Neural cell (in vitro differentiated cells): Measurements from ENCODE around the gene RWDD3. TPM values are rescaled to one million over a fixed set of nuclear protein-coding genes. Genes with fewer than 3 reads are reported as not detected.

Source experiments
- H2AFZ ChIP-seq: fragments of 200-600, 300-800 bp; sonication (generic), shearing (Covaris generic); 2 replicates; pipeline ENCODE4 v1.6.0; 2014; ENCODE audit warnings: low read depth, mild to moderate bottlenecking, antibody characterized with exemption, low read length, moderate library complexity
- H3F3A ChIP-seq: fragments of 200-600 bp; shearing (Covaris generic); 2 replicates; pipeline ENCODE4 v1.6.1; 2016; ENCODE audit warnings: mild to moderate bottlenecking, moderate library complexity, mixed read lengths, antibody characterized with exemption, low read length; ENCODE audit not compliant: insufficient read depth, poor library complexity, severe bottlenecking
- H3K27ac ChIP-seq: fragments of 200-600, 300-800 bp; sonication (generic), shearing (Covaris generic); 2 replicates; pipeline ENCODE4 v1.5.1; 2014; ENCODE audit warnings: mild to moderate bottlenecking, low read length, moderate library complexity
- H3K27me3 ChIP-seq: fragments of 300-800, 200-600 bp; sonication (generic), shearing (Covaris generic); 2 replicates; pipeline ENCODE4 v1.6.0; 2014; ENCODE audit warnings: mild to moderate bottlenecking, low read depth, low read length, moderate library complexity; ENCODE audit not compliant: insufficient read depth
- H3K36me3 ChIP-seq: fragments of 300-800, 200-600 bp; sonication (generic), shearing (Covaris generic); 2 replicates; pipeline ENCODE4 v1.5.1; 2014; ENCODE audit warnings: mild to moderate bottlenecking, antibody characterized with exemption, low read length, moderate library complexity; ENCODE audit not compliant: insufficient read depth
- H3K4me2 ChIP-seq: fragments of 300-800, 200-600 bp; sonication (generic), shearing (Covaris generic); 2 replicates; pipeline ENCODE4 v1.6.0; 2014; ENCODE audit warnings: mild to moderate bottlenecking, low read length
- H3K4me3 ChIP-seq: fragments of 300-800, 200-600 bp; sonication (generic), shearing (Covaris generic); 2 replicates; pipeline ENCODE4 v1.5.1; 2014; ENCODE audit warnings: mild to moderate bottlenecking, low read length, moderate library complexity
- H3K79me2 ChIP-seq: fragments of 200-600 bp; shearing (Covaris generic); replicated peaks from 2 replicates; pipeline ENCODE4 v1.6.0; 2014; ENCODE audit warnings: mild to moderate bottlenecking, low read length, moderate library complexity; ENCODE audit not compliant: insufficient read depth
- H3K9ac ChIP-seq: fragments of 300-800, 200-600 bp; sonication (generic), shearing (Covaris generic); 2 replicates; pipeline ENCODE4 v1.6.1; 2016; ENCODE audit warnings: mild to moderate bottlenecking, low read length, mixed read lengths
- H3K9me2 ChIP-seq: fragments of 200-600 bp; shearing (Covaris generic); 2 replicates; pipeline ENCODE4 v1.6.1; 2016; ENCODE audit warnings: mild to moderate bottlenecking, low read length, mixed read lengths; ENCODE audit not compliant: insufficient read depth
- H3K9me3 ChIP-seq: fragments of 200-600, 300-800 bp; sonication (generic), shearing (Covaris generic); 2 replicates; pipeline ENCODE4 v1.6.1; 2016; ENCODE audit warnings: mild to moderate bottlenecking, mixed run types, low read length, moderate library complexity, mixed read lengths
- H4K20me1 ChIP-seq: fragments of 200-600 bp; shearing (Covaris generic); 2 replicates; pipeline ENCODE4 v1.6.1; 2016; ENCODE audit warnings: mild to moderate bottlenecking, mixed run types; ENCODE audit not compliant: insufficient read depth
- CTCF ChIP-seq: fragments of 450-650 bp; IDR thresholded peaks from 2 replicates; pipeline ENCODE4 v1.5.1; 2014; ENCODE audit warnings: antibody characterized with exemption, mild to moderate bottlenecking, moderate library complexity; ENCODE audit not compliant: poor library complexity, severe bottlenecking
- EP300 ChIP-seq: fragments of 450-650 bp; conservative IDR thresholded peaks from 2 replicates; pipeline ENCODE4 v1.6.1; 2014; ENCODE audit warnings: antibody characterized with exemption, mild to moderate bottlenecking, moderate library complexity; ENCODE audit not compliant: poor library complexity, severe bottlenecking
- EZH2 ChIP-seq: fragments of 200-600, 300-800 bp; shearing (Covaris generic), sonication (generic); IDR thresholded peaks from 2 replicates; pipeline ENCODE4 v1.6.1; 2014; ENCODE audit warnings: antibody characterized with exemption, low read length, borderline replicate concordance, mild to moderate bottlenecking; ENCODE audit not compliant: insufficient read depth, poor library complexity, severe bottlenecking
- MXI1 ChIP-seq: fragments of 450-650 bp; conservative IDR thresholded peaks from 2 replicates; pipeline ENCODE4 v1.6.1; 2014; ENCODE audit warnings: antibody characterized with exemption, mild to moderate bottlenecking; ENCODE audit not compliant: poor library complexity, severe bottlenecking
- POLR2AphosphoS5 ChIP-seq: IDR thresholded peaks from 2 replicates; pipeline ENCODE4 v1.6.1; 2012
- RAD21 ChIP-seq: fragments of 450-650 bp; conservative IDR thresholded peaks from 2 replicates; pipeline ENCODE4 v1.6.1; 2014; ENCODE audit warnings: antibody characterized with exemption, mild to moderate bottlenecking, moderate library complexity
- REST ChIP-seq: IDR thresholded peaks from 2 replicates; pipeline ENCODE4 v1.6.1; 2012; ENCODE audit warnings: borderline replicate concordance
- SMC3 ChIP-seq: fragments of 450-650 bp; conservative IDR thresholded peaks from 2 replicates; pipeline ENCODE4 v1.6.1; 2014; ENCODE audit warnings: antibody characterized with exemption, mild to moderate bottlenecking, moderate library complexity; ENCODE audit not compliant: poor library complexity
- TAF1 ChIP-seq: IDR thresholded peaks from 2 replicates; pipeline ENCODE4 v1.6.1; 2012; ENCODE audit warnings: low read depth
- polyA plus RNA-seq: library from polyadenylated mRNA; depleted of rRNA; stranded (reverse); fragments of >200 nt; gene quantifications from 2 replicates; pipeline ENCODE4 v1.2.3, GENCODE V29; 2014

The RWDD3 gene
- polyA plus RNA-seq, 1 donor from 2014 or later: 41.1 TPM

- H3K9ac ChIP-seq: no peak overlapping the region
- H3K9me3 ChIP-seq: no peaks in the 10 kb centered on the region
- no peak overlapping the region for H3K27ac ChIP-seq
- H3F3A ChIP-seq: no peaks in the 10 kb centered on the region
- no peak overlapping the region for H2AFZ ChIP-seq
- no peak overlapping the region for H3K4me2 ChIP-seq
- H3K36me3 ChIP-seq: no peaks in the 10 kb centered on the region
- H3K79me2 ChIP-seq: no peaks in the 10 kb centered on the region
- H4K20me1 ChIP-seq: no peaks in the 10 kb centered on the region
- no peak overlapping the region for H3K4me3 ChIP-seq
- TF ChIP-seq EP300 (no peak), CTCF (no peak), TAF1 (no peak), EZH2 (no peak), MXI1 (no peak), POLR2AphosphoS5 (no peak), RAD21 (no peak), REST (no peak), SMC3 (no peak)
- H3K27me3 ChIP-seq: no peaks in the 10 kb centered on the region
- no peaks in the 10 kb centered on the region for H3K9me2 ChIP-seq
These were observed 44.4 kb downstream of the RWDD3 start for GRCh38 chr1:95278173-95279006.

- no peaks in the 10 kb centered on the region for H3K9me3 ChIP-seq
- H3K4me2 ChIP-seq: no peak overlapping the region
- H3K79me2 ChIP-seq: no peaks in the 10 kb centered on the region
- H4K20me1 ChIP-seq: no peaks in the 10 kb centered on the region
- H3K27me3 ChIP-seq: no peaks in the 10 kb centered on the region
- H3K36me3 ChIP-seq: no peaks in the 10 kb centered on the region
- H3K27ac ChIP-seq: no peak overlapping the region
- no peaks in the 10 kb centered on the region for H3K9me2 ChIP-seq
- no peak overlapping the region for H2AFZ ChIP-seq
- H3K9ac ChIP-seq: no peak overlapping the region
- no peak overlapping the region for H3K4me3 ChIP-seq
- H3F3A ChIP-seq: no peaks in the 10 kb centered on the region
- TF ChIP-seq EP300 (no peak), RAD21 (no peak), POLR2AphosphoS5 (no peak), EZH2 (no peak), REST (no peak), CTCF (no peak), MXI1 (no peak), TAF1 (no peak), SMC3 (no peak)
These were observed 47.9 kb downstream of the RWDD3 start for GRCh38 chr1:95281781-95282517.
